Activated naive CD4-positive, alpha-beta T cell (primary cell): Measurements from ENCODE around the gene MTSS2.

Experiments
- DNase-seq, 4 experiments: peaks; one replicate each; lab custom pipeline; 2025; lab: John Stamatoyannopoulos, UW

MTSS2 gene

DNA sequence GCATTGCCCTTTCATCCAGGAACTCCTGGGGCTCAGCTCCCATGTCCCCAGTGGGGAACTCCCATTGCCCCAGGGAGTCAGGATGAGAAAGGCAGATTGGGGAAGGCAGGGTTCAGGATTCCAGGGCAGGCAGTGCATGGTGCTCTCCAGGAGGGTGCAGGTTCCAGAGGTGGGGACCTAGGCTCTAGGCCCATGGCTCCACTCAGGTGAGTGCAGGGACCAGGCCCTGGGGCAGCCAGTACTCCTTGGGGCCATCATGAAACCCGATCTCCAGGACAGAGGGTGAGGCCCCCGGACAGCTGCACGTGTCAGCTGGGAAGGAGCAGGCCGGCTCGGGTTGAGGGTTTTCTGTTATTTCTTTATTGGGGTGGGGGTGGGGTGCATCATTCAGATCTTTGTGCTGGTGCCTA, 1.3 kb upstream of the MTSS2 start:
- DNase-seq, result no peak

DNA sequence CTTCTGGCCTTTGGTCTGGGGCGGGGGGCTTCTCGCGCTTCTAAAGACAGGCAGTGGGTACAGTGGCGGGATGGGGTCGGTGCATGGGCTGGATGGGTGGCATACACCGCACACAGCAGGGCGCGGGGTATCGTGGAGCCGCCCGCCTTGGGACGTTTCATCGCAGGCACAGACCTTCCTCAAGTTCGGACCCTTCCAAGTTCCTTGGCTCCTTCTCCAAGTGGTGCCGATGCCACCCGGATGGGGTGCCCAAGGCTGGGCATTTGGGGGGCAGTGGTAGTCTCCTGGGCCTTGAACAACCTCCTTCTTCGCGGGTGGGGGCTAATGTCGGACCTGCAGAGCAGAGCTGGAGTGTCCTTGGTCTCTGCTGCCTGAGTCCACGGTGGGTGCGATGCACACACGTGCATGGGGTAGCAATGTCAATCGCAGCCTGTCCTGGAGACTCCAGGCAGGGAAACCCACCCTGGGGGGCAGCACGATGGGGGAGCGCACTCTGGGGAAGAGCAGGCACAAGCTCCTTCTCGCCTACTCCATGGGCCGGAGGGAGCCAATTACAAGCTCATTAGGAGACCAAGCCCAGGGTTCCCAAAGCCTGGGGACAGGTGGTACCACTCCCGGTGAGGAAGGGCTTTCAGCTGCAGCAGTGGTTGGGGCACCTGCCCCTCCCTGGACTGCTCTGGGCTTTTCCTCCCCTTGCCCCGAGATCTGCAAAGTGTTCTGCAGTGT, 686 bp upstream of the MTSS2 start:
- no peak for DNase-seq

DNA sequence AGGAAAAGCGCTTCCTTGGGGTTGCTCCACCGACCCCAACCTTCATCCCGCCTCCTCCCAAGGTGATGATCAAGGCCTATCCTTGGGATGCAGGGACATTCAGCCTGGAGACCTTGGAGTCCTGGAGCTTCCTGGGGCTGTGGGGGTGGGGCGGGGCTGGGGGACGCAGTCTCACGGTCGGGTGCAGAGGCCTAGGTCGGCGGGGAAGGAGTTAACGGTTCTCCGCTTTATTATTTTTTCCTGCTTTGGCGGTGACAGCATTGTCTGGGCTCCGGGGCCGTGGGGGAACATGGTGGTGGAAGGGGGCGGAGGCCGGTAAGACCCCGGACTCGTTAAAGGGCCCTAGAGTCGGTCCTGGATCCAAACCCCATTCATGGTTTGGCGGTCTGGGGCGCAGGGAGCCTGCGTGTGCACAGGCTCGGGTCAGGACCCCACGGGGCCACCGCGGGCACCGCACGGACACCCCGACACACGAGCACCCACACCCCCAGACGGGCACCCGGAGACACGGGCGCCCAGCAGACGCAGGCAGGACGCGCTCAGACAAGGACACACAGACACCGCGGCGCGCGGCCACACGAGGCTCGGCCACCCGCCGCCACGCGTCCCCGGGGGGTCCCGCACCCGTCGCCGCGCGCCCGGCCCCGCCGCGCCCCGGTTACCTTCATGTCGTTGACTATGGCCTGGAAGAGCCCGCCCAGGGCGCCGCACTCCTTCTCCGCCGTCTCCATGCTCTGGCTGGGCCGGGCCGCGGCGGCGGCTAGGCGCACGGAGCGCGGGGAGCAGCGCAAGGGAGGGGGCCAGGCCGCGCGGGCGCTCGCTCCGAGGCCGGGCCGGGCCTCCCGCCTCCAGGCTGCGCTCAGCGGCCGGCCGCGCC, 554 bp downstream of the MTSS2 start:
- no peak for DNase-seq

DNA sequence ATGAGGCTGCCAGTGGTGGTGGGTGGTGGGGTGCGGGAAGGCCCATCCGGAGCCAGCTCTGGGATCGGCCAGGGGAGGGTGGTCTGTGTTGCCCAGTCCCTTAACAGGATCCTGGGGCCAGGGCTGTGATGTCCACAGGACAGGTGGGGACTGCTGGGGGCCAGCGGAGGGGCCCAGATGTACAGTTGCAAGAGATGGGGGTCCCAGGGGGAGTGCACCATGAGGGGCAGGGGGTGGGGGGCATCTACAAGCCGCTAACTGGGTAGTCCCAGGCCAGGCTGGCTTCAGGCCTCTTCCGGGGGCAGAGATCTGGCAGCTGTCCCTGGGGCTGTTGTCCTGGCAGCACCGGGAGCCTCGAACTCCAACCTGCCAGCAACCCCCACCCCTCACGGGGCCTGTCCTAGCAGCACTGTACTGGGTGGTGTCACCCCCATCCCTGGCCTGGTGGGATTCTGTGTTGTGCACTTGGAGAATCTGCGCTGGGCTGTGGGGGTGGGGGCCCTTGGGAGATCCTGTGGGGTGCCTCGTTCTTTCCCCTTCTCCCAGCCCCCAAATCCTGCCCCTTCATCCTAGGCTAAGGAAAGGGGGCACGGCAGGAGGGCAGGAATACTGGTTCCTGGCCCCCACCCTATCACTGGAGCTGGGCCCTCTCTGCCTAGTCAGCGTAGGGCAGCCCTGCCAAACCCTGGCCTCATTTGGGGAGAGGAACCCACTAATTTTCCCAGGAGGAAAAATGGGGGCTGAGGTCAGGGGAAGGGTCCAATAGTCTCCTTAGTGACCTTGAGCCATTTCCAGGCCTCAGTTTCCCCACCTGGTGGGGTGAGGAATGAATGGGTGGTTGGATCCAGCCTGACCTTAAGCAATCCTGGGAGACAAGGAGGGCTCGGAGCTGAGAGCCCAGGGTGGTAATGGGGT, 1.4 kb downstream of the MTSS2 start:
- DNase-seq, result no peak

DNA sequence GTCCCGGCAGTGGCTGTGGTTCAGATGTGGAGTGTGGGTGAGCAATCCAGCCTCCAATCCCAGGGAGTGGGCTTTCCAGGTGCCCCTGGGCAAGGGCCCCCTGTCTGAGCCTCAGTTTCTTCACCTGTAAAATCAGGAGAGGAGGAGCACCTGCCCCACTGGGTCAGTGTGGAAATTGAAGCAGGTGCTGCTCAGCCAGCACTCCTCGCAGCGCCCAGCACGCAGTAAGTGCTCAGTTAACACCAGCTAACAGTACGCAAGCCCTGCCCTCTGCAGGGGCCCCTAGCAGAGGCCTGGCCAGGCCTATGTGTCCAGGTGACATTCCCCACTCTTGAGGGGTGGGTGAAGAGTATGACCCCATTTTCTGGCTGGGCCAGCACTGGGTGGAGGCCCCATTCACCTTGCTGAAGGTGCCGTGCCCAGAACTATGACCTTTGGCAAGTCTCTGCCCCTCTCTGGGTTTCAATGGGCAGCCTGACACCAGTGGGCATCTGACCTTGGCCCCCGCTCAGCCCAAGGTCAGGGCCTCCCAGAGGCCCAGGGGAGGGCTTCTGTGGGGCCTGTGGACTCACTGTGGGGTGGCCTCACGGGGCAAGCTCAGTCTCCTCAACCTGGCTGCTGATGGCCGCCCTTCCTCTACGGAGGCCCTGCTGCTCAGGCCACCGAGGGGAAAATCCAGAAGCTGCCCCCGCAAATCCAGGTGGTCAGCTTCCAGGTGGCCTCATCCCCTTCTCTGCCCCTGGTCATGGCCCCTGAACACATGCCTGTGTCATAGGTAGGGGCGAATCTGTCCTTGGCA, 2.5 kb downstream of the MTSS2 start:
- no peak for DNase-seq

DNA sequence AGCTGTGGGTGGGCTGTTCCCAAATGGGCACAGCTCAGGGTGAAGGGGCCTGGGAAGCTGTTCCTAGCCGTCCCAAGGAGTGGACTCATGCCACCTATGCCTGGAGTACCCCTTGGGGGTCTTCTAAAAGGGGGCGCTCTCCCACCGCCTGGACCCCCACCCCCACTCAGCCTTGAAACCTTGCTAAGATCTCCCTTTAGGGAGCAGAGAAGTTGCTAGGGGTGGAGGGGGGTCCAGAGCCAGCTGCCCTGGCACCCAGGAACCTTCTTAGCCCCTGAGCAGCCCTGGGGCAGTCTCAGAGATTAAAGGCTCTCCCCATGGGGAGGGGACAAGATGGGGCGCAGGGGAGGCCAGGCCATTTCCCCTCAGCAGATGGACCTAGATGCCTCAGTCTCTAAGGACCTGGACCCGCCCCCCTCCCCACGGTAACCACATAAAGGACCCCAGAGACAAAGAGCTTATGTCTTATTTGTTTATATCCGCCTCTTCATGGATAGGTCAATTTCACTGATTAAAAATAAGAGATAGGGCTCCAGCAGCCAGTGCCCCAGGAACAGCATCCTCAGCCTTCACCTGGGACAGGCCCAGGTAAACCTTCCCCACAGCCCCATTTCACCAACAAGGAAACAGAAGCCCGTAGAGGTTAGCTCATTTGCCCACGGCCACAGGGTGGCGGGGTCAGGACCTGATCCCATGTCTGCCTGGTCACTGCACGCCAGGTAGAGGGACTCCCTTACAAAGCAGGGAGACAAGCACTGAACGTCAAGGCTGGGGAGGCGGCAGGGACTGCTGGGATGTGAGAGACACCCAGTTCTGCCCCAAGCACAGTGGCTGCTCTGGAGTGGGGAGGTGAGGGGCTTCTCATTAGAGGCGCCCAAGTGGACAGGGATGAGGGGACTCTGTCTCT, 3.4 kb downstream of the MTSS2 start:
- no peak for DNase-seq

DNA sequence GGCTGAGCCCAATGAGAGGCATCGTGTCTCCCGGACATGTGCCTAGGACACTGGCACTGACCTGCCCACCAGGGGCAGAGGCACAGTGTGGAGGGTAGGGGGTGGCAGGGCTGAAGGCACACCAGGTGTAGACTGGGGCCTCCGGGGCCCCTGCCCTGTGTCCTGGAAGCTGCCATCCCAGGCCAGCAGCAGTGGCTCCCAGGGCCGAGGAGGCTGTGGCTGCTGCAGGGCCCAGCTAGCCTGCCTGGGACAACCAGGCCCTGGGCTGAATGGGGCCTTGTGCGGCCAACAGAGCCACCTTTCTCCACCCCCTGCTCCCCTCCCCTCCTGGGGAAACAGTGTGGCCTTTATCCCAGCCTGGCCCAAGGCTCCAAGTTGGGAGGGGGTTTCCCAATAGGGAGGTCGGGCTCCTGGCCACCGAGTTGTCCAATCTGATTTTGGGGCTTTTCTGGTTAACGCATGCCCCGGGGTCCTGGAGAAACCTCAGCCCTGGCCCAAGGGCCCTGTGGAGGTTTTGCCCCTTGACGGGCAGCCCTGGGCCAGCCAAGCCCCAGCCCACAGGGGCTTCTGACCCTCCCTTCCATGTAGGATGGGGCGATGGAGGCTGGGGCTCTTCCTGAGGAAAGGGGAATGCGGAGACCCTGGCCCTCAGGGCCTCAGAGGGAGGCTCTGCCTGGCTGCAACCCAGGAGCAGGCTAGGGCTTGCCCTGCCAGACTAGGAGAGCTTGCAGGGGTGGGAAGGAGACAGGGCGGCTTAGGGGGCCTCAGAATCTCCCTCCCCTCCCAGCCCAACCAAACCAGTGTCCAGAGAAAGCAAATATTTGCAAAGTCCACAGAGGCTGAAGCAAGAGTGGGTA, 4.2 kb downstream of the MTSS2 start:
- DNase-seq, result no peak

DNA sequence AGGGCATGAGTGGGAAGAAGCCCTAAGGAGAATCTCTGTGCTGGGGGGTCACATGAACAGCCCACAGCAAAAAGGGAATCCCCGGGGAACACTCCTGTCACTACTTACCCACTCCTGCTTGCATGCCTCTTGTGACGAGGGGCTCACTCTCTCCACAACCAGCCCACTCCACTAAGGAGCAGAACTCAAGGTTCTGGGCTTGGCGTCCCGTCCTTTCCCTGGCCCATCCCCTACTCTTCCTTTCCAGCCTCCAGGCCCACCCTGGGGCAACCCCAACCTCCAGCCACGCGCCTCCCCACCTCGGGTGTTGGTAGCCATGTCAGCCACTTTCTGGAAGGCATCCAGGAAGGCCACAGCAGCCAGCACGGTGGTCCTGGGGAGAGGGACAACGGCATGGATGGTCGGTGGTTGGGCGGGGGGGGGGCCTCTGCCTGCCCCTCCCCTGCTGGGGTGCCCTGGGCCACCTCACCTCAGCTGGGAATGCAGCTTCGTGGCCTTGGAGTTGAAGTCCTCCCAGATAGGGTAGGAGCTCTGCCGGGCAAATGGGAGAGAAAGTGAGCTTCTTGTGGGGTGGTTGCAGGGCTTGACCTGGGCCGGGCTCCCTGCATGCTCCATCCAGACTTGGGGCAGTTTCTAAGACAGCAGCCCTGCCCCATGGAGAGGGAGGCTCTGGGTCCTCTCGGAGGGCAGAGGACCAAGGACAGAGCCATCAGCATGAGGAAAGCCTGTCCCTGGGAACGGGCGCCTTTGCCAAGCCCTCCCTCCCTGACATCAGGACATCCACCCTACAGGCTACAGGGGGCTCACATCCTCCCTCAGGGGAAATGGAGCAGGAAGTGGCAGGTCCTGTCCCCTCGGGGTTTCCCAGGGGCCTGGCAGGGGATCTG, 5.1 kb downstream of the MTSS2 start:
- no peak for DNase-seq

DNA sequence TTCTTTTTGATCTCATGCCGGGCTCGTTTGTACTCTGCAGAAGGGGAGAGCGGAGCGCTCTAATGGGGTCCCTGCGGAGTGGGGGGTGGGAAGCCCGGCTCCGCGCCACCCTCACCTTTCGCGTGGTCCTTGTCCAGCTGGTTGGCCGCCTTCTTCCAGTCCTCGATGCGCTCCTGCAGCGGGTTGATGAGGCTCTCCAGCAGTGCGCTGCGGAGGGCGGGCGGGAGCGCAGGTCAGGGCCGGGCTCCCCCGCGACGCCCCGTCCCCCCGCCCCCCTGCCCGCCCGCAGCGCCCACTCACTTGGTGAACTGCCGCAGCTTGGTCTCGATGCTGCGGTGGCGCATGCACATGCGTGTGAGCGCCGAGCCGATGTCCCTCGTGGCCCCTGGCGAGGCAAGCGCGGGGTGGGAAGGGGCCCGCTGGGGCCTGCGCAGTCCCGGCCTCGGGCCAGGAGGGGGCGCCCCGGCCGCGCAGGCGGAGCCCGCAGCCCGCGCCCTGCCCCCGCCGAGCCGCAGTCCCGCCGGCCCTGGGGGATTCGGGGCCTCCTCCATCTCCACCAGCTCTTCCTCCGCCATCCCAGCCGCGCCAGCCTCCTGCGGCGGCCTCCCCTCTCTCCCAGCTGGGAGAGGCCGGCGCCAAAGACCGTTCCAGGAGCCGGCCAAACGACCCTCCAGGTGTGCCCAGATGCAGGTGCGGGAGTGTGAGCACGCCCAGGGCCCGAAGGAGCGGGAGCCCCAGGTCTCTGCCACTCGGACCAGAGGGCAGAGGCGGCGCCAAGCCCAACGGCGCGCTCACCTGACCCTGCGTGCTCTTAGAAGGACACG, 6.0 kb downstream of the MTSS2 start:
- no peak for DNase-seq

DNA sequence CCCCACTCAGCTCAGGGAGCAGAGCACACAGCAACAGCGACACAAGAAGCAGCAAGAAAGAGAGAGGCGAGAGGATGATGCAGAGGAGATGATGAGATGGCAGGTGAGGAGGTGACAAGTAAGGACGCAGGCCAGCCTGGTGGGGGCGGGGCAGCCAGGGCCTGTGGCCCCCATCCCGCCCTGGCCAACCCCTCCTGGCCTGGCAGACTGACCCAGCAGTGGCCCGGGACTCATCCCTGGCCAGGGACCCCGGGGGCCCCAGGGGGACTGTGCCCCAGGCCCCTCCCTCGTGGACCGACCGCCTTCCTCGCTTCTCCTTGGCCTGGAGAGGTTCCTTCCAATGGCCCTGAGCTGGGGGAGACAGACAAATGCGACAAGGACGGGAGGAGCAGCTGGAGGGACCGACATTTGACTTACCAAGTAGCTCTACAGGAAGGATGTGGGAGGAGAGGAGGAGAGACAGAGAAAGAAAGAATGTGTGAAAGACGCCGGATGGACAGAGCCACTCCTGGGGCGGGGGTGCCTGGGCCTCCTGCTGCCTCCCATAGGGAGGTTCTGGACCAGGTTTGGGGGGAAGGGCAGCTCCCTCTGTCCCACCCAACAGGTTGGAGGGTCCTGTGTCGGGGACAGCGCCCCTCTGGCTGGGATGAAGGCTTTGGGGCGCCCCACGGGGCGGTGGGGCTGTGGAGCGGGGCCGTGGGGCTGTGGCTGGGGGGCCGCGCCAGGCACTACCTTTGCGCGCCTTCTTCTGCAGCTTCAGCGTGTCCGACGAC, 6.8 kb downstream of the MTSS2 start:
- no peak for DNase-seq

DNA sequence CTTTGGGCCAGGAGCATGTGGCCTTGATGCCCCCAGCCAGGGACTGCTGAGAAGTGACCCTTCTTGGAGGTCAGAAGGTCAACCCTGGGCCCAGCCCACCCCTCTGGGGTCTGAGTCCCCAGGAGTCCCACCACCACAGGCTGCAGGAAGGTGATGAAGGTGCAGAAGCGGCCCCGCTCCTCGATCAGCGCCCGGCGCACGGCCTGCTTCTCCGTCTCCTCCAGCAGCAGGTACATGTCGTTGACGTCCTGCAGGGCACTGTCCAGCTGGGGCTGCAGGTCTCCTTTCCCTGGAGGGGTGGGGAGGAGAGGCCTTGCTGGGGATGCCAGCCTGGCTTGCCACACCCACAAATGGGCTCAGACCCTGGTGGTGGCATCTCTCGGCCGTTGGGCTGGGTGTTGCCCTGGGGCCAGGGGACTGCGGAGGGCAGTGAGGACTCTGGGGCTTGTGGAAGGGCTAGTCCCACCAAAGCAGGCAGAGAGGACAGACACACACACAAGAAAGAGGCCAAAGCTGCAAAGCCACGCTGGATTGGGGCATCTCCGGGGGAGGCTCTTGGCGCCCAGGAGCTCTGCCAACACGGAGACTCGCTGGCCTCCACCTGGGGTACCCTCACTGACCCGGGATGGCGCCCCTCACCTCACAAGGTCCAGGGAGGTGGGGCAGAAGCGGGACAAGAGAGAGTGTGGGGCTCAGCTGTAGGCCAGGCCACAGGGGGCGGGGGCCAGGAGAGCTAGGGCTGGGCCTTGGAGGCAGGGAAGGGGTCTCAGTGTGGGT, 7.5 kb downstream of the MTSS2 start:
- no peak for DNase-seq

DNA sequence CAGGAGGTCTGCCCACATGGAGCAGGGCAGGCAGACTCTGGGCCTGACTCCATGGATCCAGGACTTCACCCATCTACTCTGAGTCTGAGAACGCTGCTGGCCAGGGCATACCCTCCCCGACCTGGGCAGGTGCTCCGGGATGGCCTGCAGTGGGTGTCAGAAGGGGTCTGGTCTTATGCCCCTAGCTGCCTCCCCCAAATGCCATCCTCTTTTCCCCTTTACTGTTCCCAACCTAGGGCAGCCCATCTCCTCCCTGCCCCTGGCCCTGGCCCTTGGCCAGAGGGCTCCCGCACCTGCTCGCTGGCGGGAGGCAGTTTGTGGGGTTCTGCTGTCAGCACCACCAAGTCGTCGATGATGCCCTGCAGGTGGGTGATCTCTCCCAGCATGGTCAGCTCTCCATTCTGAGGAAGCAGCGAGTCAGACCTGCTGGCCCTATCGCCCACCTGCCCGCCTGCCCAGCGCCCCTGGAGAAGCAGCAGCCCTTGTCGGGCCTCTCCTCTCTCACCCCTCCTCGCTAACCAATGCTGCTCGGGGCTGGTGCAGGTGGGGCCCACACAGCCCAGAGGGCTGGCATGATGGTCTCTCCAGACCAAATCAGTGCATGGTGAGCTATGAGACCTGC, 8.2 kb downstream of the MTSS2 start:
- no peak for DNase-seq

DNA sequence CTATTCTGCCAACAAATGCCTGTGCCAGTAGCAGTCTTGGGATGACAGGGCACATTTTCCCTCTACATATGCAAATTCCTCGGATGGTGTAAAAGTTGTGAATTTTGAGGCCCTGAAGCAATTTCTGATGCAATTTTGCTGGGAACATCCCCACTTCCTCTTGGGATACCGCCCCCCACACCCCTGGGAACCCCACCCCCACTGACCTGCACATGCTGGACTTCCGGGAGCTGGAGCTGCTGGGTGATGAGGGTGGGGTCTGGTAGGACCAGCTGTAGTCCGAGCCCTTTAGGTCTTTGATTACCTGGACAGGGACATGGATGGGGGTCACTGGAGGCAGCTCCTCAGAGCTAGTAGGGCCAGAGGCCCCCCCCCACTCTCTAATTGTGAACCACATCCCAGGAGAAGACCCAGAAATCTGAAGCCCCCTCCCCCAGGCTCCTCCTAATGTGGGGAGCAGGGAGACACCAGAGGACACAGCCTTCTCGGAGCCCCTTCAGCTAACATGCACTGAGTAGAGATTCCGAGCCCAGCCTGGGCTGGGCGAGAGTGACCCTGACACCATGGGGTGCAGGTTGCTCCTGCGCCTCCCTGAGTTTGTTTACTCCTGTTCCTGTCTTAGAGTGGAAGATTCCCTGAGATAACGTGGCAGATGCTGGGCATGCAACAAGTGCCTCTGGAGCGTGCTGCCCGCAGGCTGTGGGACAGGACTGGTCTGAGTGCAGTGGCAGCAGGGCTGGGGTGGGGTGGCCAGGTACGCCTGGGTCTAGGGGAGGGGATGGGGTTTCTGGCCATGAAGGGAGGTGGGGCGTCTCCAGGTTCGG, 9.0 kb downstream of the MTSS2 start:
- DNase-seq, result no peak

DNA sequence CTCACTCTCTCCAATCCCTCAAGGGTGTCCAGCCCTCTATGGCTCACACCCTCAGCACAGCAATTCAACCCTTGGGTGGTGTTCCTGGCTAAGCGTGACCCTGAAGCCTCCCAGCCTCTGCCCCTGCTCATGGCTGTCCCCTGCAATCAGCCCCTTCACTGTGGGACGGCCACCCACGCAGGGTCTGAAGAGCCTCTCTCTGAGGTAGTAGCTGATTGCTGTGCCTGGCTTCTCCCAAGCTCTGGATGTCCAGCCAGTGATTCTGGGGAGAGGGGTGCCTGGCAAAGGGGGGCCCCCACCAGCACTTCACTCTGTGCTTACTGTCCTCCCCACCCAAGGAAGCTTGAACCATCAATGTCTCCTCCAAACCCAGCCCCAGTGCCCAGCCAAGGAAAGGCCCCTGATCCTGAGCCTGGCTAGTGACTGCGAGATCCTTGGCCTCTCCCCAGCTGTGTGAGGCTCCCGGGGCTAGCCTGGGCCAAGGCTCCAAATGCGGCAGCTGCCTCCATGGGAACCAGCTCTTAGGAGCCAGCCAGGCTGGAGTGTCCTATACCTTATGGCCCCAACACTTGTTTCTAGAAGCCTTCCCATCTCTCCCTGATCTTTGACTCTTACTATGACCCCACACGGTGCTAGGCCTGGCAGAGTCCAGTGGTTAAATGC, 9.9 kb downstream of the MTSS2 start:
- no peak for DNase-seq
